ENCODE results near the gene TAOK3. TPM values are rescaled to one million over a fixed set of nuclear protein-coding genes. Genes with fewer than 3 reads are reported as not detected.

The TAOK3 gene
- total and polyA plus RNA-seq, 12 donors = 8.4 to 29.8 (median 21.2) TPM

GRCh38 chr12:118304093-118304492 lies 68.6 kb downstream of the TAOK3 start:
- DNase-seq (no peak), ATAC-seq (no peak)
- no peaks in the 10 kb centered on the region for H3K27me3 ChIP-seq
- H3K4me3 ChIP-seq = no peak overlapping the region
- H3K9me3 ChIP-seq = no peaks in the 10 kb centered on the region
- intact Hi-C loops (cut with DNase I) = loop anchor here in 3 of 10 donors (10.0 kb wide), 2 partner anchors 51 to 71 kb away; partner anchors contain the start of genes SUDS3 (in 2 of the 3) and TAOK3 (in 2 of the 3)
- H3K36me3 ChIP-seq = no peaks in the 10 kb centered on the region
- no peak overlapping the region for H3K27ac ChIP-seq
- H3K4me1 ChIP-seq = peaks cover 0 to 37% (median 15%) of the 10 kb centered on the region in 9 donors
- TF ChIP-seq CTCF (IDR thresholded peaks at IDR 0.05) = no peak
- 81% methylated on average over 4 of the region's 4 CpGs for WGBS, 2 donors

DNA sequence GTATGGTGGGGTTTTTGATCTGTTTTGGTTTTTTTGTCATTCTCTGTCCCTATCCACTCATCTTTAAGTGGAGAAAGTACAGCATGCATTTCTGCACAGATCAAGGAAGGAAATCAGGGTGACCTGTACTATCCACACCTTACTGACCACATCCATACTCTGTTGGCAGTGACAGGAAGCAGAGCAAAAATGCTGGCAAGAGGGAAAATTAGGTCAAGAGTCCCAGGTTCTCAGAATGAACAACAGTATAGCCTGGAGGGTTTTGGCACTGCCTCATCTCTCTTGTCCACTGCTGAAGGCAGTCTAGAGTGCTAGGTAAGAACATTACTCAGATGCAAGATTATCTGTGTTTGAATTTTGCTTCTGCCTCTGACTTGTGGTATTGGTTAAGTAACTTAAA lies 70.7 kb downstream of the TAOK3 start:
- intact Hi-C loops (cut with DNase I) = loop anchor here in 3 of 10 donors (10.0 kb wide), 2 partner anchors 53 to 73 kb away; partner anchors contain the start of genes SUDS3 (in 2 of the 3) and TAOK3 (in 2 of the 3)
- Histone ChIP-seq H3K27me3 (no peaks in the 10 kb centered on the region), H3K4me1 (peaks cover 0 to 22% (median 8%) of the 10 kb centered on the region in 9 donors), H3K36me3 (no peaks in the 10 kb centered on the region), H3K27ac (no peak overlapping the region), H3K4me3 (no peak overlapping the region), H3K9me3 (no peaks in the 10 kb centered on the region)
- no peak for ATAC-seq
- TF ChIP-seq CTCF (IDR thresholded peaks at IDR 0.05) = no peak
- no peak for DNase-seq

- WGBS, 2 donors = 66 to 75% methylated on average over 5 of the region's 5 CpGs
- H3K27me3 ChIP-seq = no peaks in the 10 kb centered on the region
- H3K4me3 ChIP-seq = no peak overlapping the region
- H3K4me1 ChIP-seq = peaks cover 0 to 17% (median 4%) of the 10 kb centered on the region in 9 donors
- no peak overlapping the region for H3K27ac ChIP-seq
- no peak for TF ChIP-seq CTCF (IDR thresholded peaks at IDR 0.05)
- no peak for ATAC-seq
- peaks cover 0 to 5% (median 0%) of the 10 kb centered on the region in 9 donors for H3K36me3 ChIP-seq
- H3K9me3 ChIP-seq = no peaks in the 10 kb centered on the region
- no peak for DNase-seq
- intact Hi-C loops (cut with DNase I) = loop anchor here in 3 of 10 donors (10.0 kb wide), 2 partner anchors 55 to 75 kb away; partner anchors contain the start of genes SUDS3 (in 2 of the 3) and TAOK3 (in 2 of the 3)
These were observed 72.8 kb downstream of the TAOK3 start for GRCh38 chr12:118299791-118300460.

DNA sequence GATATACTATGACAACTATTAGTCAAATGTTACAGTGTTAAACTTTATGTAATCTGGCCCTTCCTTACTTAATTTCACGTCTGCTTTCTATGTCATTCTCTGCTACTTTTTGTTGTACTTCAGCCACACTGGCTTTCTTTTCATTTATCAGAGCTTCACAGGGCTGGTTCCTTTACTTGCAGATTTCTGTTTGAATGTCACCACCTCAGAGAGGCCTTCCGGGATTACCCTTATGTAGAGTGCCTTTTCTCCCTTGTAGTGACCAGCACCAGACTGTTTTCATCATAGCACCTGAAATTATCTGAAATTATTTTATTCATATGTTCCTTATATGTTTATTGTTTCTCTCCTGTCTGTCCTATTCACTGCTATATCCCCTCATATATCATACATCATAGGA lies 75.4 kb downstream of the TAOK3 start:
- DNase-seq = no peak
- no peak overlapping the region for H3K4me3 ChIP-seq
- no peak for TF ChIP-seq CTCF (IDR thresholded peaks at IDR 0.05)
- peaks cover 0 to 22% (median 0%) of the 10 kb centered on the region in 9 donors for H3K36me3 ChIP-seq
- H3K27me3 ChIP-seq = no peaks in the 10 kb centered on the region
- 89 to 91% methylated on average over 2 of the region's 2 CpGs for WGBS, 2 donors
- peaks cover 0 to 12% (median 4%) of the 10 kb centered on the region in 9 donors for H3K4me1 ChIP-seq
- no peak for ATAC-seq
- no peaks in the 10 kb centered on the region for H3K9me3 ChIP-seq
- intact Hi-C loops (cut with DNase I) = no loop called here
- no peak overlapping the region for H3K27ac ChIP-seq
